Neural cell (in vitro differentiated cells): ENCODE results near the gene TRIO. TPM values are rescaled to one million over a fixed set of nuclear protein-coding genes. Genes with fewer than 3 reads are reported as not detected.

Experiments used
- H2AFZ ChIP-seq: fragments of 200-600, 300-800 bp; sonication (generic), shearing (Covaris generic); 2 replicates; pipeline ENCODE4 v1.6.0; 2014; ENCODE audit warnings: low read depth, mild to moderate bottlenecking, antibody characterized with exemption, low read length, moderate library complexity
- H3F3A ChIP-seq: fragments of 200-600 bp; shearing (Covaris generic); 2 replicates; pipeline ENCODE4 v1.6.1; 2016; ENCODE audit warnings: mild to moderate bottlenecking, moderate library complexity, mixed read lengths, antibody characterized with exemption, low read length; ENCODE audit not compliant: insufficient read depth, poor library complexity, severe bottlenecking
- H3K27ac ChIP-seq: fragments of 200-600, 300-800 bp; sonication (generic), shearing (Covaris generic); 2 replicates; pipeline ENCODE4 v1.5.1; 2014; ENCODE audit warnings: mild to moderate bottlenecking, low read length, moderate library complexity
- H3K27me3 ChIP-seq: fragments of 300-800, 200-600 bp; sonication (generic), shearing (Covaris generic); 2 replicates; pipeline ENCODE4 v1.6.0; 2014; ENCODE audit warnings: mild to moderate bottlenecking, low read depth, low read length, moderate library complexity; ENCODE audit not compliant: insufficient read depth
- H3K36me3 ChIP-seq: fragments of 300-800, 200-600 bp; sonication (generic), shearing (Covaris generic); 2 replicates; pipeline ENCODE4 v1.5.1; 2014; ENCODE audit warnings: mild to moderate bottlenecking, antibody characterized with exemption, low read length, moderate library complexity; ENCODE audit not compliant: insufficient read depth
- H3K4me2 ChIP-seq: fragments of 300-800, 200-600 bp; sonication (generic), shearing (Covaris generic); 2 replicates; pipeline ENCODE4 v1.6.0; 2014; ENCODE audit warnings: mild to moderate bottlenecking, low read length
- H3K4me3 ChIP-seq: fragments of 300-800, 200-600 bp; sonication (generic), shearing (Covaris generic); 2 replicates; pipeline ENCODE4 v1.5.1; 2014; ENCODE audit warnings: mild to moderate bottlenecking, low read length, moderate library complexity
- H3K79me2 ChIP-seq: fragments of 200-600 bp; shearing (Covaris generic); replicated peaks from 2 replicates; pipeline ENCODE4 v1.6.0; 2014; ENCODE audit warnings: mild to moderate bottlenecking, low read length, moderate library complexity; ENCODE audit not compliant: insufficient read depth
- H3K9ac ChIP-seq: fragments of 300-800, 200-600 bp; sonication (generic), shearing (Covaris generic); 2 replicates; pipeline ENCODE4 v1.6.1; 2016; ENCODE audit warnings: mild to moderate bottlenecking, low read length, mixed read lengths
- H3K9me2 ChIP-seq: fragments of 200-600 bp; shearing (Covaris generic); 2 replicates; pipeline ENCODE4 v1.6.1; 2016; ENCODE audit warnings: mild to moderate bottlenecking, low read length, mixed read lengths; ENCODE audit not compliant: insufficient read depth
- H3K9me3 ChIP-seq: fragments of 200-600, 300-800 bp; sonication (generic), shearing (Covaris generic); 2 replicates; pipeline ENCODE4 v1.6.1; 2016; ENCODE audit warnings: mild to moderate bottlenecking, mixed run types, low read length, moderate library complexity, mixed read lengths
- H4K20me1 ChIP-seq: fragments of 200-600 bp; shearing (Covaris generic); 2 replicates; pipeline ENCODE4 v1.6.1; 2016; ENCODE audit warnings: mild to moderate bottlenecking, mixed run types; ENCODE audit not compliant: insufficient read depth
- EP300 ChIP-seq: fragments of 450-650 bp; conservative IDR thresholded peaks from 2 replicates; pipeline ENCODE4 v1.6.1; 2014; ENCODE audit warnings: antibody characterized with exemption, mild to moderate bottlenecking, moderate library complexity; ENCODE audit not compliant: poor library complexity, severe bottlenecking
- EZH2 ChIP-seq: fragments of 200-600, 300-800 bp; shearing (Covaris generic), sonication (generic); IDR thresholded peaks from 2 replicates; pipeline ENCODE4 v1.6.1; 2014; ENCODE audit warnings: antibody characterized with exemption, low read length, borderline replicate concordance, mild to moderate bottlenecking; ENCODE audit not compliant: insufficient read depth, poor library complexity, severe bottlenecking
- MXI1 ChIP-seq: fragments of 450-650 bp; conservative IDR thresholded peaks from 2 replicates; pipeline ENCODE4 v1.6.1; 2014; ENCODE audit warnings: antibody characterized with exemption, mild to moderate bottlenecking; ENCODE audit not compliant: poor library complexity, severe bottlenecking
- POLR2AphosphoS5 ChIP-seq: IDR thresholded peaks from 2 replicates; pipeline ENCODE4 v1.6.1; 2012
- RAD21 ChIP-seq: fragments of 450-650 bp; conservative IDR thresholded peaks from 2 replicates; pipeline ENCODE4 v1.6.1; 2014; ENCODE audit warnings: antibody characterized with exemption, mild to moderate bottlenecking, moderate library complexity
- REST ChIP-seq: IDR thresholded peaks from 2 replicates; pipeline ENCODE4 v1.6.1; 2012; ENCODE audit warnings: borderline replicate concordance
- SMC3 ChIP-seq: fragments of 450-650 bp; conservative IDR thresholded peaks from 2 replicates; pipeline ENCODE4 v1.6.1; 2014; ENCODE audit warnings: antibody characterized with exemption, mild to moderate bottlenecking, moderate library complexity; ENCODE audit not compliant: poor library complexity
- TAF1 ChIP-seq: IDR thresholded peaks from 2 replicates; pipeline ENCODE4 v1.6.1; 2012; ENCODE audit warnings: low read depth
- polyA plus RNA-seq: library from polyadenylated mRNA; depleted of rRNA; stranded (reverse); fragments of >200 nt; gene quantifications from 2 replicates; pipeline ENCODE4 v1.2.3, GENCODE V29; 2014
- TF ChIP-seq, protein P1 (sequence below): fragments of 450-650 bp; IDR thresholded peaks from 2 replicates; pipeline ENCODE4 v1.5.1; 2014; ENCODE audit warnings: antibody characterized with exemption, mild to moderate bottlenecking, moderate library complexity; ENCODE audit not compliant: poor library complexity, severe bottlenecking

The TRIO gene
- polyA plus RNA-seq, 1 donor from 2014 or later, result 168 TPM

GRCh38 chr5:14151416-14151815 is 8.3 kb downstream of the TRIO start:
- no peaks in the 10 kb centered on the region for H3K36me3 ChIP-seq
- no peak overlapping the region for H3K27ac ChIP-seq
- no peaks in the 10 kb centered on the region for H3K27me3 ChIP-seq
- no peaks in the 10 kb centered on the region for H3K9me3 ChIP-seq
- H3K4me3 ChIP-seq, result no peak overlapping the region
- H2AFZ ChIP-seq, result no peak overlapping the region
- H3K79me2 ChIP-seq, result peaks cover 98% of the 10 kb centered on the region
- no peak overlapping the region for H3K4me2 ChIP-seq
- no peak overlapping the region for H3K9ac ChIP-seq
- no peaks in the 10 kb centered on the region for H3K9me2 ChIP-seq
- no peaks in the 10 kb centered on the region for H3F3A ChIP-seq
- no peak for TF ChIP-seq MXI1
- peaks cover 78% of the 10 kb centered on the region for H4K20me1 ChIP-seq

- Histone ChIP-seq H3K27me3 (no peaks in the 10 kb centered on the region), H3K79me2 (peaks cover 95% of the 10 kb centered on the region), H3K9ac (no peak overlapping the region), H3K4me3 (peak overlapping the region; percentile 32), H3K36me3 (no peaks in the 10 kb centered on the region), H3K9me3 (no peaks in the 10 kb centered on the region), H3K27ac (no peak overlapping the region), H3K4me2 (no peak overlapping the region), H2AFZ (no peak overlapping the region), H3K9me2 (no peaks in the 10 kb centered on the region), H4K20me1 (peaks cover 79% of the 10 kb centered on the region), H3F3A (no peaks in the 10 kb centered on the region)
- no peak for TF ChIP-seq RAD21
- TF ChIP-seq REST, result no peak
- TF ChIP-seq POLR2AphosphoS5, result no peak
- TF ChIP-seq EP300, result no peak
- no peak for TF ChIP-seq SMC3
- TF ChIP-seq TAF1, result no peak
- TF ChIP-seq, protein P1, sequence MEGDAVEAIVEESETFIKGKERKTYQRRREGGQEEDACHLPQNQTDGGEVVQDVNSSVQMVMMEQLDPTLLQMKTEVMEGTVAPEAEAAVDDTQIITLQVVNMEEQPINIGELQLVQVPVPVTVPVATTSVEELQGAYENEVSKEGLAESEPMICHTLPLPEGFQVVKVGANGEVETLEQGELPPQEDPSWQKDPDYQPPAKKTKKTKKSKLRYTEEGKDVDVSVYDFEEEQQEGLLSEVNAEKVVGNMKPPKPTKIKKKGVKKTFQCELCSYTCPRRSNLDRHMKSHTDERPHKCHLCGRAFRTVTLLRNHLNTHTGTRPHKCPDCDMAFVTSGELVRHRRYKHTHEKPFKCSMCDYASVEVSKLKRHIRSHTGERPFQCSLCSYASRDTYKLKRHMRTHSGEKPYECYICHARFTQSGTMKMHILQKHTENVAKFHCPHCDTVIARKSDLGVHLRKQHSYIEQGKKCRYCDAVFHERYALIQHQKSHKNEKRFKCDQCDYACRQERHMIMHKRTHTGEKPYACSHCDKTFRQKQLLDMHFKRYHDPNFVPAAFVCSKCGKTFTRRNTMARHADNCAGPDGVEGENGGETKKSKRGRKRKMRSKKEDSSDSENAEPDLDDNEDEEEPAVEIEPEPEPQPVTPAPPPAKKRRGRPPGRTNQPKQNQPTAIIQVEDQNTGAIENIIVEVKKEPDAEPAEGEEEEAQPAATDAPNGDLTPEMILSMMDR, result no peak
- TF ChIP-seq EZH2, result no peak
- no peak for TF ChIP-seq MXI1
These were observed 10.1 kb downstream of the TRIO start for GRCh38 chr5:14153071-14153864.
